Measurements from ENCODE around the gene PRPF18.

DNA sequence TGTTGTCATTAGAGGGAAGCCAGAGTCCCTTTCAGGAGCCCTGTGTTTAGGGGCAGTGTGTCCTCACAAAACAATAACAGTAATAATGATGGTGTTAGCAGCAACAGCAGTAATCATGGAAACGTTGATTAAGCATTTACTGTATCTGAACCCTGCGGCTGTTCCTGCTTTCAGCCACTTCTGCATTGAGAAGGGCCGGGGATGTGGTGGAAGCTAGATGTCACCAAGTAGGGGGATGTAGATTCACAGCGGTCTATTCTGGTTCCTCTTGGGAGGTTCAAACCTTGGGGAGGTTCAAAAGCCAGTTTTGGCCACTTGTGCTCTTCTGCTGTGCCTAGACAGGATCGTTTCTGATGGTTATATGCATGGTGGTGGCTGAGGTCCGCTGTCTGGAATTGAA lies 44.8 kb downstream of the PRPF18 start:
- TF ChIP-seq, protein P1, sequence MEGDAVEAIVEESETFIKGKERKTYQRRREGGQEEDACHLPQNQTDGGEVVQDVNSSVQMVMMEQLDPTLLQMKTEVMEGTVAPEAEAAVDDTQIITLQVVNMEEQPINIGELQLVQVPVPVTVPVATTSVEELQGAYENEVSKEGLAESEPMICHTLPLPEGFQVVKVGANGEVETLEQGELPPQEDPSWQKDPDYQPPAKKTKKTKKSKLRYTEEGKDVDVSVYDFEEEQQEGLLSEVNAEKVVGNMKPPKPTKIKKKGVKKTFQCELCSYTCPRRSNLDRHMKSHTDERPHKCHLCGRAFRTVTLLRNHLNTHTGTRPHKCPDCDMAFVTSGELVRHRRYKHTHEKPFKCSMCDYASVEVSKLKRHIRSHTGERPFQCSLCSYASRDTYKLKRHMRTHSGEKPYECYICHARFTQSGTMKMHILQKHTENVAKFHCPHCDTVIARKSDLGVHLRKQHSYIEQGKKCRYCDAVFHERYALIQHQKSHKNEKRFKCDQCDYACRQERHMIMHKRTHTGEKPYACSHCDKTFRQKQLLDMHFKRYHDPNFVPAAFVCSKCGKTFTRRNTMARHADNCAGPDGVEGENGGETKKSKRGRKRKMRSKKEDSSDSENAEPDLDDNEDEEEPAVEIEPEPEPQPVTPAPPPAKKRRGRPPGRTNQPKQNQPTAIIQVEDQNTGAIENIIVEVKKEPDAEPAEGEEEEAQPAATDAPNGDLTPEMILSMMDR (conservative IDR thresholded peaks at IDR 0.05) = no peak
- no peak for TF ChIP-seq EZH2 (IDR thresholded peaks at IDR 0.05; ENCODE audit: low read depth)

Data from PC-9 (cell line).